Activated CD4-positive, alpha-beta T cell treated with anti-CD3 and anti-CD28 coated beads, Interleukin-2, Interleukin-6, amounts not matched to agents 100 ng/mL and 50 ng/mL, durations not matched to agents 16 hours and 8 hours (primary cell): Measurements from ENCODE around the gene CORO2B.

ENCODE experiments used
- DNase-seq: peaks from one replicate; pipeline ENCODE4 v3.0.0-alpha.2; 2020

The CORO2B gene

GRCh38 chr15:68610825-68611224, 32.0 kb downstream of the CORO2B start:
- DNase-seq = no peak

DNA sequence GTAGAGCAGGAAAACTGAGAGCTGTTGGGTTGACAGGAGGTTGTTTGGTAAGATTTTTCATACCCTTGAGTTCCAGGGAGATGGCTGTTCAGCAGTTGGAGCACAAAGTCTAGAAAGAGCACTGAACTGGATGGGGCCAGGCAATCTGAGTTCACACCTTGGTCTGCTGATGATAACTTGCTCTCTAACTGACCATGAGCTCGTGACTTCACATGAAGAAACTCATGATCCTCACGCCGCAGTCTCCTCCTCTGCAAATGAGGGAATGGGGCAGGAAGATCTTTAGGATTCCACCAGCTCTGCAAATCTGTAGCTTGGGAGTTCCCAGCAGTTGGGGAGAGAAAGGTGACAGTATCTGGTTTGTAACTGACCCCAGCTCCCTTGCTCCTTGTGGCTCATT, 33.7 kb downstream of the CORO2B start:
- DNase-seq = no peak

DNA sequence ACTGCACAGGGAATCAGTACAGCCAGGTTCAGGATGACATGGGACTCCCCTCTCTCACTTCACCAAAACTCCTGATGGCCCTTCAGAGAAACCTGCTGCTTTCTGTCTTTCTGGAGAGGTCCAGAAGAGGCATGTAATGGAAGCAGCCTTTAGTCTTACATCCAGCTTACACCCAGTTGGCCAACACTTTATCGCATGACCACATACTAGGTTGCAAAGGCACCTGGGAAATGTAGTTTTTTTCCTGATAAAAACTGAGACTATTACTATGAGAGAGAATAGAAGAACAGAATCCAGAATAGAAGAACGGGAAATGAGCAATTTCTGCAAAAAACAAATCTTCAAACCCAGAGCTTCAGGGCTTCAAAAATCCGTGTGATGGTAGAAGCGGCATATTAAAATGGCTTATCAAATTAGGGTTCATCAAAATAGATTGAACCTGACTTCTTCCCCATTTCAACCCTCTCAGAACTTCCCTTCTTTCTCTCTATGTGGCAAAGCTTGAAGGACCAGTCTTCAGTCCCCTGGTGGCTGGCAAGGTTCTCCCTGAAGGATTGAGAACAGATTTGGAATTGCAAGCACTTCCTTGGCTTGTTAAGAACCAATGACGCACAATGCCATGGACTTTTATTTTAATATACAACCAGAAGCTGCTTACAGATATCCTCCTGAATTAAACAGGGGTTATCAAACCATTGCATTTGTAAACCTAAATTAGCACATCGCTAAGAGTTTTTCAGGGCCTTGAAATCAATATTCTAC, 34.4 kb downstream of the CORO2B start:
- DNase-seq = no peak

GRCh38 chr15:68614286-68615035, 35.7 kb downstream of the CORO2B start:
- DNase-seq = no peak

- no peak for DNase-seq
Observed at GRCh38 chr15:68615301-68615700, 36.5 kb downstream of the CORO2B start.

GRCh38 chr15:68615811-68616210, 37.0 kb downstream of the CORO2B start:
- DNase-seq = no peak

- DNase-seq = no peak
Observed at GRCh38 chr15:68616397-68616796, 37.6 kb downstream of the CORO2B start.

DNA sequence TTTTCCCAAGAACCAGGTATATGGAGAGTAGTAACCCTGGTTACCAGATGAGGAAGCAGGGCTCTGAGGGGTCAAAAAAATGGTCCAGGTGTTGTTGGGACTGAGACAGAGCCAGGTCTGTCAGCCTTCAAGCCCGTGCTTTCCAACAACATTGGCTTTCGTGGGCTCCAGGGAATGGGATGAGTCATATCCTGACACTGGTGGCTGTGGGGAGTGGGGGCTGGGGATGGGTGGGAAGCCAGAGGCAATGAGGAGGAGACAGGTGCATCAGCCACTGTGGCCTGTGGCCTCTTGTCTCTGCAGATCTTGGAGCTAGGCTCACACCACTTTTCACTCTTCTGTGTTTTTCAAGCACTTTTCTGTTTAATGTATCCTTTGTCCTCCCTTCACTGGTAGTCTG, 38.2 kb downstream of the CORO2B start:
- DNase-seq = no peak

- no peak for DNase-seq
Observed at GRCh38 chr15:68617777-68618176, 39.0 kb downstream of the CORO2B start.

GRCh38 chr15:68618394-68618793, 39.6 kb downstream of the CORO2B start:
- no peak for DNase-seq

DNA sequence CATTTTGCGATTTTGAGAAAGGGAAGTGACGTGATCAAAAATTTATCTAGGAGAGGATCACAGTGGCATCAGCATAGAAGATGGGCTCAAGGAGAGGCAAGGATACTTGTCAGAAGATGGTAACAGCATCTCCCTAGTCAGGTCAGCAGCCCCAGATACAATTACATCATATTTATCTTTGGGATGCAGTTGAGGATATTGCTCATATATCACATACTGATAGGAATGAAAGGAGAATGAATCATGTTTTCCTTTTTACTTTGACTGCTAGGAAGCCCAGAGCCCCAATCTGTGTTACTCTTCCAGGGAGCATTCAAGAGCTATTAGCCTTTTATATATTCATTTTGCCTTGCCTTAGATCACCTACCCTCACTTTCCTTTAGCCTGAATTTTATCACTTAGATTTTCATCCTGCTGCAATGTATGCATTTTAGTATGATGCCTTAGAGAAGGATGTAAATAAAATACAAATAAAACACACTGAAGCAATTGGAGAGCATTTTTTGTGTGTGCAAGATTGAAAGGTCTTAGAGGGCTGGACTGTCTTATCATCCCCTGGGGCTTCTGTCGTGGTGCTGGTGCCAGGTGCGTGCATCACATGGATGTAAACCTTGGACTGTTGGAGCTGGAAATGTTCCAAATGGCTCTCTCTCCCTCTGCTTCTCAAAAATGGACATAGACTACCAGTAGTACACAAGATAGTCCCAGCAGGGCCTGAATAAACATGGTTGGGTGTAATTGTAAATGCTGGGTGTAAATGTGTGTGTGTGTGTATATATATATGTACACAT, 40.3 kb downstream of the CORO2B start:
- no peak for DNase-seq

DNA sequence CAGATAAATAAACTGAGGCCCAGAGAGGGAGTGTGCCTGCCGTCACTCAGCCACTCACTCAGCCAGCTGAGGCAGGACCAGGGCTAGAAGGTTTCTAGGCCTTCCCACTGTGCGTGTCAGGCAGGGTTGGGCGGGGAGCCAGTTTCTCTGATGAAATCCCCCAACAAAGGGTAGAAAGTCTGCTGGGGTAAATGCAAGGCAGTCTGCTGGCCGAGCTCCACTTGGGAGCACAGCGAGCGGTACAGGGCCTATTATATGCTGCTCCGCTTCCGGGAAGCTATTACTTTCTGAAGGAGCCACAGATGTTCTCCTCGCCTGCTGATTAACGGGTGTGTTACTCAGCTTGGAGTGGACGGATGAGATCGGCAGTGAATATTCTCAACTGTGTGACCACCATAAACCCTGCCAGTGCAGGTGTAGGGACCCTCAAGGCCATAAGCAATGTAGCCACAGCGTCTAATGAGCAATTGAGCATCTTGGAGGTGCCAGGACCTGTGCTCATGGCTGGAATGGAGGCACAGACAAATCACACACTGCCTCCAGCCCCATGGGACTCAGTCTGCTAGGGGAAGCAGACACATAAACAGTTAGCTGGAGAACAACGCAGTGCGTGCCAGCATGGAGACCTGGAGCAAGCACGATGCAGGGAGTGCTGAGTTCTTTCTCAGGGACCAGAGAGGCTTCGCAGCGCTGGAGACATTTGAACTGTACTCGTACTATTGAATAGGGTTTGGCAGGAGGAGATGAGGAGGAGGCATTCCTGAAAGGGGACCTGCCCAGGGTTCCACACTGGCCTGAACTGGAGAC, 42.1 kb downstream of the CORO2B start:
- no peak for DNase-seq

- DNase-seq = no peak
Observed at GRCh38 chr15:68621535-68621934, 42.7 kb downstream of the CORO2B start.

GRCh38 chr15:68623301-68623892, 44.6 kb downstream of the CORO2B start:
- no peak for DNase-seq

GRCh38 chr15:68625853-68626252, 47.1 kb downstream of the CORO2B start:
- no peak for DNase-seq

- DNase-seq = no peak
Observed at GRCh38 chr15:68626283-68626682, 47.5 kb downstream of the CORO2B start.

GRCh38 chr15:68626739-68627138, 47.9 kb downstream of the CORO2B start:
- DNase-seq = no peak

DNA sequence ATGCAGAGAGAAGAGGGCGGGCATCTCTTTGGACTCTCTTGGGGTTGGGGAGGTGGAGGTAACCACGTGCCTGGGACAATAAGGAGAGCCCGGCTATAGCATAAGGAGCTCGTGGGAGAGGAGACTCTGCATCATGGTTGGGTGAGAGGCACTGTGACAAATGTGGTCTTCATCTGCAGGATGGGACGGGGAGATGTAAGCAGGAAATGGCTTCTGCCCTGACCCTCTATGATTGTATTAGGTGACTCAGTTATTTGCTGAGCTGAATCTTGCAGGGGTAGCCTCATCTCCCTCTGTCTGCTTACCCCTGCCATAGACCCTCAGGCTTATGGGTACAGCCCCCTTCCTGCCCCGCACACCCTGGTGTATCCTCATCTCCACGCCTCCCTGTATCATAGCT, 48.7 kb downstream of the CORO2B start:
- DNase-seq = no peak

DNA sequence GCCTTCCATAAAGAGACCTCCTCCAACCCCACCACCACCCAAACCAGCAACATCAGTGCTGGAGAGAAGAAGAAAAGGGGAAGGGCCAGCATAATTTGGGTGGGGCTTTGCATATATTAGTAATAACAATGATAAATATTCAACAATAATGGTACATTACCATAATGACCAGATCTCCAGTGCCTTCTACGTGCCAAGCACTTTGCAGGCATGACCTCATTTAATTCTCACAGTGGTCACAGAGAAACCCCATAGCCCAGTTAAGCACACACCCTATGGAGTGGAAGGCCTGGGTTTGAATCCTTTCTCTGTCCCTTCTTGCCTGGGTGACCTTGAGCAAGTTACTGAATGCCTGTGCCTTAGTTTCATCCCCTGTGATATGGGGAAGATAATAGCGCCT, 49.2 kb downstream of the CORO2B start:
- DNase-seq = no peak

- no peak for DNase-seq
Observed at GRCh38 chr15:68629519-68630210, 50.9 kb downstream of the CORO2B start.

GRCh38 chr15:68630211-68630555, 51.4 kb downstream of the CORO2B start:
- DNase-seq = no peak

GRCh38 chr15:68630836-68631235, 52.0 kb downstream of the CORO2B start:
- DNase-seq = no peak
